BLaER1 (cell line): ENCODE measurements around the gene FUT6.

Experiments used
- H3K27ac ChIP-seq: shearing (Covaris generic); formaldehyde crosslinking; 2 replicates; pipeline ENCODE4 v1.8.1; 2022
- H3K27me3 ChIP-seq: shearing (Covaris generic); formaldehyde crosslinking; 2 replicates; pipeline ENCODE4 v1.8.1; 2022
- H3K36me3 ChIP-seq: shearing (Covaris generic); formaldehyde crosslinking; 2 replicates; pipeline ENCODE4 v1.8.1; 2022
- H3K4me1 ChIP-seq: shearing (Covaris generic); formaldehyde crosslinking; 2 replicates; pipeline ENCODE4 v1.8.1; 2022
- H3K4me2 ChIP-seq: shearing (Covaris generic); formaldehyde crosslinking; 2 replicates; pipeline ENCODE4 v1.8.1; 2022
- H3K4me3 ChIP-seq: shearing (Covaris generic); formaldehyde crosslinking; 2 replicates; pipeline ENCODE4 v1.8.1; 2022
- H3K9ac ChIP-seq: shearing (Covaris generic); formaldehyde crosslinking; 2 replicates; pipeline ENCODE4 v1.8.1; 2022
- H3K9me3 ChIP-seq: shearing (Covaris generic); formaldehyde crosslinking; 2 replicates; pipeline ENCODE4 v1.8.1; 2022
- H4K20me1 ChIP-seq: shearing (Covaris generic); formaldehyde crosslinking; 2 replicates; pipeline ENCODE4 v1.8.1; 2022
- Cebpa-rat ChIP-seq: shearing (Covaris generic); IDR thresholded peaks from 2 replicates; pipeline ENCODE4 v1.8.1; 2022

Gene FUT6

DNA sequence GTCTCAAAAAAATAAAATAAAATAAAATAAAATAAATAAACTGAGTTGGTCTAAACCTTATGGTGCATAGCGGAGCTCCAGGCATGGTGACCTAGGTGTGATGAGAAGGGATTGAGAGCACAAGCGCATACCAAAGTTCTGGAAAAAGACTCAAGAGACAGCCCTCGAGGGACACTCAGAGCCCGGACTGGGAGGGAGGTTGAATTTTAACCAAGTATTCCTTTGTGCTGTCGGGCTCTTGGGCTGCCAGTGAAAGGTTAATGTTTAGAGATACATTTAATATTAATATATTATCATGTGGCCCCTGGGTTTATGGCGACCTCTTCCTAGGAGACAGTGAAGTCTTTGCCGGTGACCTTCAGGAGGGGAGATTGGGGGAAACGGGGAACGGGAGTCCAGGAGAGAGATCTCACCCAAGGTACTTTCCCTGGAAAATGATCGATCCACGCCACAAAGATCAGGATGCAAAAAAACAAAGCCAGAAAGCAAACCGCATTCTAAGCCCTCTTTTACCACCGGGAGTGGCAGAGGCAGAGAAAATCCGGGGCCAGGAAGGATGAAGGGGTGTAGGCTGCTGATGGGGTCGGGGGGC is 1.6 kb downstream of the FUT6 start:
- H3K27ac ChIP-seq, result no peak overlapping the region
- no peaks in the 10 kb centered on the region for H4K20me1 ChIP-seq
- peaks cover 31% of the 10 kb centered on the region for H3K4me1 ChIP-seq
- no peak for TF ChIP-seq Cebpa-rat
- H3K4me3 ChIP-seq, result no peak overlapping the region
- H3K4me2 ChIP-seq, result peak overlapping the region; percentile 52
- H3K36me3 ChIP-seq, result no peaks in the 10 kb centered on the region
- no peak overlapping the region for H3K9ac ChIP-seq
- no peaks in the 10 kb centered on the region; the same call in 1 of the 2 replicates for H3K27me3 ChIP-seq
- no peaks in the 10 kb centered on the region for H3K9me3 ChIP-seq

DNA sequence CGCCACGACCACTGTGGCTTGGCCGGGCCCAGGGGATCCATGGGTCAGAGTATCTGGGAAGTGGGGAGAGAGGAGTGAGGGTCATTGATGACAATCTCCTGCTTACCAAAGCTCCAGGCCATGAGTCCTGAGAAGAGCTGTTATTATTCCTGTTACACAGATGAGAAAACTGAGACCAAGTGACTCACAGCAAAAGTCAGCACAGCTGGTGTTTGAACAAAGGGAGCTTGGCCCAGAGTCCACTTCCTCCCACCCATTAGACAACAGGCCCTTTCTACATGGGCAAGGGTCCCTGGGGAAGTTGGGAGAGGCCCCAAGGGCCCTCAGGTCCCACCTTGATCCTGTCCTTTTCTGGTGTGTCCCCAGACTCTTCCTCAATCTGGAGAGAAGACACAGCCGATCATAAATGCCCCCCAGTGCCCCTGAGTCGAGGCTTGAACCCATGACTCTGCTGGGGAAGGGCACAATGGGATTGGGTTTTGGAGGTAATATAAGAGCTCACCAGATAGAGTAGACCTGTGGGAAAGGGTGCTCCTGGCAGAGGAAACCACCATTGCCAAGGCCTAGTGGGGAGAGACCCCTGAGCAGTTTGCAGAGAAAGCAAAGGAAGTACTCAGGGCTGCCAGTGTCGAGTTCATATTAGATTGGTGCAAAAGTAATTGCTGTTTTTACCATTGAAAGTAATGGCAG is 6.8 kb downstream of the FUT6 start:
- Histone ChIP-seq H3K27ac (no peak overlapping the region), H3K36me3 (no peaks in the 10 kb centered on the region), H3K4me1 (peaks cover 30% of the 10 kb centered on the region), H3K27me3 (no peaks in the 10 kb centered on the region; the same call in 1 of the 2 replicates), H4K20me1 (peaks cover 6% of the 10 kb centered on the region), H3K4me3 (no peak overlapping the region), H3K9me3 (no peaks in the 10 kb centered on the region), H3K9ac (no peak overlapping the region), H3K4me2 (no peak overlapping the region)
- TF ChIP-seq Cebpa-rat, result no peak

DNA sequence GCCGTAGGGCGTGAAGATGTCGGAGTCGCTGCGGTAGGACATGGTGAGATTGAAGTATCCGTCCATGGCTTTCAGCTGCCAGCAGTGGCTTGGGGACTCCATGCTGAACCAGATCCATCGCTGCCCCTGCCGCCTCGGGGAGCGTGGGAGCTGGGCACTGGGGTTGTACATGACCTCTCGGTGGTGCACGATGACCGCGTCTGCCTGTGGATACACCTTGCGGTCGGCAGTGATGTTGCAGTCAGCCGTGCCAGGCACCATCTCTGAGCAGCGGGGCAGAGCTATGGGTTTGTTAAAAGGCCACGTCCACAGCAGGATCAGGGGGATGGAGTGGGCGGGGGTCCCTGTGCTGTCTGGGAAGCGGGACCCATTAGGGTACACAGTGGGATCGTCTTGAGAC is 7.4 kb downstream of the FUT6 start:
- Histone ChIP-seq H3K4me2 (no peak overlapping the region), H3K4me1 (peaks cover 34% of the 10 kb centered on the region), H3K4me3 (no peak overlapping the region), H4K20me1 (peaks cover 6% of the 10 kb centered on the region), H3K9ac (no peak overlapping the region), H3K27ac (no peak overlapping the region), H3K36me3 (no peaks in the 10 kb centered on the region), H3K9me3 (no peaks in the 10 kb centered on the region), H3K27me3 (no peaks in the 10 kb centered on the region; the same call in 1 of the 2 replicates)
- no peak for TF ChIP-seq Cebpa-rat

DNA sequence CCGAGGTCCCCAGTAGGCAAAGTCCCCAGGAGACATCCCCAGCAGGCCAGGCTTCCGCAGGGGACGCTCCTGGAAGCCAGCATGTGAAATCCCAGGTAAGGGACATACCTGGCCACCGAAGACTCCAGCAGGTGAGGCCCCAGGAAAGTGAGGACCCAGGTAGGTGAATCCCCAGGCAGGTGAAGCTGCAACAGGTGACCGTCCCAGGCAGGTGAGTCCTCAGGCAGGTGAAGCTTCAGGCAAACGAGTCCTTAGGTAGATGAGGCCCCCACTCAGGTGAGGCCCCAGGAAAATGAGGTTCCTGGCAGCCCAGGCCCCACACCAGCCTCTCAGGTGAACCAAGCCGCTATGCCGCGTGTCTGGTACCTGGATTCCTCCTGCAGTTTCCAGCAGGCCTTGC is 8.3 kb downstream of the FUT6 start:
- Histone ChIP-seq H3K9ac (no peak overlapping the region), H4K20me1 (peaks cover 6% of the 10 kb centered on the region), H3K4me1 (peaks cover 43% of the 10 kb centered on the region), H3K36me3 (no peaks in the 10 kb centered on the region), H3K4me2 (no peak overlapping the region), H3K9me3 (no peaks in the 10 kb centered on the region), H3K4me3 (no peak overlapping the region), H3K27ac (no peak overlapping the region), H3K27me3 (no peaks in the 10 kb centered on the region; the same call in 1 of the 2 replicates)
- no peak for TF ChIP-seq Cebpa-rat

DNA sequence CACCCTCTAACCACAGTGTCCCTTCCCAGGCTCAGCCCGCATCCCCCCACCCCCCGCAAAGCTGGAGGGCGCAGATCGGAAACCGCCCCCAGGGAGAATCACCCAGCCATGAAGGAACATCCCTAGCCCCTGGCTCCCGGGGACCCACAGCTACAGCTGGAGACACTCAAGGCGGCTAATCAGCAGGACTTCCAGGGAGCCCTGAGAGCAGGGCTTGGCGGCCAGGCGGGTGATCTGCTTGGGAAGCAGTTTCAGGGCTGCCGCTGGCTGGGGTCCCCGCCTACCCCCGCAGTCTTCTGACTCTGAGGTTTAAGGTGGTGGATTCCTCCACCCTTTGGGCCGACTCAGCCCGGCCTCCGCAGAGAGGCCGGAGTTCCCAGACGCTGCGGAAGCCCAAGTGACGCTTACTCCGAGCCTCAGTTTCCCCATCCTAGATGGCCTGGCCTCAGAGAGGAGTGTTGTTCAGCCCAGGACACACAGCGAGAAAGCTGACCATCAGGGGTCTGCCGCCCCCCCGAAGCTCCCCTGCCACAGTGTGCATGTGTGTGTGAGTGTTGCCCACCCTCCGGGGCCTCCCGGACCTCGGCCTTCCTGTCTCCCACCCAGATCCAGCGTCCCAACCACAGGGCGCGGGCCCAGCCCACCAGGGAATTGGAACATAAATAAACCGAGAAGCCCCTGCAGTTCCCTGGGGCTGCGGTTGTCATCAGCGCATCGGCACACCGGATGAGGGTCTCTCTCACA is 9.8 kb downstream of the FUT6 start:
- Histone ChIP-seq H4K20me1 (peaks cover 6% of the 10 kb centered on the region), H3K36me3 (no peaks in the 10 kb centered on the region), H3K9ac (0 out of 2 replicates have a peak overlapping the region, but pooled peaks have one; percentile 48), H3K27me3 (no peaks in the 10 kb centered on the region; the same call in 1 of the 2 replicates), H3K4me1 (peaks cover 36% of the 10 kb centered on the region), H3K9me3 (no peaks in the 10 kb centered on the region), H3K27ac (peak overlapping the region; percentile 35; the same call in 1 of the 2 replicates), H3K4me2 (peak overlapping the region; percentile 98), H3K4me3 (peak overlapping the region; percentile 79)
- no peak for TF ChIP-seq Cebpa-rat

DNA sequence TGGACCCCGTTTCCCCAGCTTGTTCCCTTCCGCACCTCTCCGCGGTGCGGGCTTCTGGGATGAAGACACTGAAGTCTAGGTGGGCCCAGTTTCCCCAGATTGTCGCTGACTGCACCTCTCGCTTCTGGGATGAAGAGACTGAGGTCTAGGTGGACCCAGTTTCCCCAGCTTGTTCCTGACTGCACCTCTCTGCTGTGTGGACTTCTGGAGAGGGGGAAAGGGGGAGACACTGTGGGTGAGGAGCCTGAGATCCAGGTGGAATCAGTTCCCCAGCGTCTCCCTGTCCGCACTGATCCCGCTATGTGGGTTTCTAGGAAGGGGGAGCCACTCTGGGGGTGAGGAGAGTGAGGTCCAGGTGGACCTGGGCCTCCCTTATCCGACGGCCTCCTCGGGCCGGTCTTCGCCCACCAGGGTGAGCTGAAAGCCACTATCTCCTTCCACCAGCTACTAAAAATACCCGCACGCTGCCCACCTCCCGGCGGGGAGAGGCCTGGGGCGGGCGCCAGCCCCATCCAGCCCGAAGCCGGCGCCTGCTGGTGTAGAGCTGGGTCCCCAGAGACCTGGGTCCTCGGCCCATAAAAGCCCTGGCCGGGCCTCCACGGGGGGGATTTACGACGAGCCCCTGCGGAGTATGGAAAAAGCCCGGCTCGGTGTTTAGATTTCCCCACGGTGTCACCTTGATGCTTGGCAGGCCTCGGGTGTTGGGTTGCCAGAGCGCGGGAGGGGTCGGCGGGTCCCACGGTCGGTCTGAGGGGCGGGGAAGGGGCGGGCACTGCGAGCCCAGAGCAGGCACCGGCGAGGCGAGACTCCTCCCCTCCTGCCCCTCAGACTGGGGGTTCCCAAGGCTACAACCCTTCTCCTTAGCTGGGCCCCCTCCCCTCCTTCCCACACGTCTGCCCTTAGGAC is 10.6 kb downstream of the FUT6 start:
- Histone ChIP-seq H4K20me1 (peaks cover 6% of the 10 kb centered on the region), H3K4me1 (peaks cover 36% of the 10 kb centered on the region), H3K36me3 (no peaks in the 10 kb centered on the region), H3K4me3 (peak overlapping the region; percentile 79), H3K4me2 (peak overlapping the region; percentile 98), H3K27ac (peak overlapping the region; percentile 95), H3K27me3 (no peaks in the 10 kb centered on the region), H3K9me3 (no peaks in the 10 kb centered on the region), H3K9ac (peak overlapping the region; percentile 95)
- no peak for TF ChIP-seq Cebpa-rat

DNA sequence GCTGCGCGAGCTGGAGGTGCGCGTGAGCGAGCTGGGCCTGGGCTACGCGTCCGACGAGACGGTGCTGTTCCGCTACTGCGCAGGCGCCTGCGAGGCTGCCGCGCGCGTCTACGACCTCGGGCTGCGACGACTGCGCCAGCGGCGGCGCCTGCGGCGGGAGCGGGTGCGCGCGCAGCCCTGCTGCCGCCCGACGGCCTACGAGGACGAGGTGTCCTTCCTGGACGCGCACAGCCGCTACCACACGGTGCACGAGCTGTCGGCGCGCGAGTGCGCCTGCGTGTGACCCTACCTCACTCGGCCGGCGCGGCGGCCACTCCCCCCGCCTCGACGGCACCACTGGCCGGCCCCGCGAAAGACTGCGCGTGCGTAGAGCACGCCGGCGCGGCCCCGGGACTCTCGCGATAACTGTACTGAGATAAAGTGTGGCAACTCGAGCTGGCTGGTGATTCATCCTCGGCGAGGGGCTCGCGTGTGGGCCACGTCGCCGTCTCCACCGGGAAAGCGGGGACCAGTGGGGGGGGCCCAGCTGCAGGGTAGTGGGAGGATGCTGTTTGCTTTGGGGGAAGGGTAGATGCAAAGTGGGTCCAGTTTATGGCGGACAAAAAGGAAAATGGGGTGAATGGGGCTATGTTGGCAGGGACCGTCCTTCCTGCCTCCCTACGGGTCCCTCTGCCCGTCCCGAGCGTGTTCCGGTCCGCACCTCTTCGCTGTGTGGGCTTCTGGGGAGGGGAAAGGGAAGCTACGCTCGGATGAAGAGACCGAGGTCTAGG is 11.4 kb downstream of the FUT6 start:
- Histone ChIP-seq H4K20me1 (peaks cover 6% of the 10 kb centered on the region), H3K36me3 (no peaks in the 10 kb centered on the region), H3K27me3 (no peaks in the 10 kb centered on the region), H3K9me3 (no peaks in the 10 kb centered on the region), H3K9ac (peak overlapping the region; percentile 95), H3K27ac (peak overlapping the region; percentile 95), H3K4me2 (peak overlapping the region; percentile 98), H3K4me3 (peak overlapping the region; percentile 79), H3K4me1 (peaks cover 36% of the 10 kb centered on the region)
- no peak for TF ChIP-seq Cebpa-rat

DNA sequence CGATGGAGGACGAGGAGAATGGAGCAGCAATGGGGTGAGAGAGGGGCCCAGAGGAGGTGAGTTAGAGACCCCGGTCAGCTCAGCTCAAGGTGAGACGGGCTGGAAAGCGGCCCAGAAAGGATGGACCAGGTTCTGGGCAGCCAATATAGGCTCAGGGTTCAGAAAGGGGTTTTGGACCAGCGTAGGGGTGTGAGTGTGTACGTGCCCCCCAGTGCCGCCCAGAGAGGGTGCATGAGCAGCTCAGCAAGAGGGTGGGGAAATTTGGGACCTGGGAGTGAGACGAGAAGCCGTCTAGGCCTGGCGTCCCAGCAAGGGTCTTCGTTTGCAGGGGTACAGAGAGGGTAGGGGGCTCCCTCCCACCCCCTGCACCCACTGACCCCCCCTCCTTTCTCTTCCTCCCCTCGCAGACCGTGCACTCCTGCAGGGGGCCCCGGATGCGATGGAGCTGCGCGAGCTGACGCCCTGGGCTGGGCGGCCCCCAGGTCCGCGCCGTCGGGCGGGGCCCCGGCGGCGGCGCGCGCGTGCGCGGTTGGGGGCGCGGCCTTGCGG is 12.1 kb downstream of the FUT6 start:
- no peaks in the 10 kb centered on the region for H3K9me3 ChIP-seq
- H3K4me2 ChIP-seq, result peak overlapping the region; percentile 98
- H3K9ac ChIP-seq, result peak overlapping the region; percentile 95
- H3K27ac ChIP-seq, result peak overlapping the region; percentile 95
- H3K27me3 ChIP-seq, result no peaks in the 10 kb centered on the region
- no peaks in the 10 kb centered on the region for H3K36me3 ChIP-seq
- TF ChIP-seq Cebpa-rat, result no peak
- peak overlapping the region; percentile 79 for H3K4me3 ChIP-seq
- peaks cover 36% of the 10 kb centered on the region for H3K4me1 ChIP-seq
- peaks cover 6% of the 10 kb centered on the region for H4K20me1 ChIP-seq
